Measurements from ENCODE around the gene MARS1. TPM values are rescaled to one million over a fixed set of nuclear protein-coding genes. Genes with fewer than 3 reads are reported as not detected.

Gene MARS1
- total RNA-seq, 1 experiment from 2014 or later, result 209 TPM

- H3K4me1 ChIP-seq (ENCODE audit: insufficient read depth, low read length), result peaks cover 26% of the 10 kb centered on the region
- H2AFZ ChIP-seq (ENCODE audit: low read length), result no peak overlapping the region
- no TSS peak for BruUV-seq (replicated peaks)
Measured at GRCh38 chr12:57456145-57456700, 31.6 kb upstream of the MARS1 start.

DNA sequence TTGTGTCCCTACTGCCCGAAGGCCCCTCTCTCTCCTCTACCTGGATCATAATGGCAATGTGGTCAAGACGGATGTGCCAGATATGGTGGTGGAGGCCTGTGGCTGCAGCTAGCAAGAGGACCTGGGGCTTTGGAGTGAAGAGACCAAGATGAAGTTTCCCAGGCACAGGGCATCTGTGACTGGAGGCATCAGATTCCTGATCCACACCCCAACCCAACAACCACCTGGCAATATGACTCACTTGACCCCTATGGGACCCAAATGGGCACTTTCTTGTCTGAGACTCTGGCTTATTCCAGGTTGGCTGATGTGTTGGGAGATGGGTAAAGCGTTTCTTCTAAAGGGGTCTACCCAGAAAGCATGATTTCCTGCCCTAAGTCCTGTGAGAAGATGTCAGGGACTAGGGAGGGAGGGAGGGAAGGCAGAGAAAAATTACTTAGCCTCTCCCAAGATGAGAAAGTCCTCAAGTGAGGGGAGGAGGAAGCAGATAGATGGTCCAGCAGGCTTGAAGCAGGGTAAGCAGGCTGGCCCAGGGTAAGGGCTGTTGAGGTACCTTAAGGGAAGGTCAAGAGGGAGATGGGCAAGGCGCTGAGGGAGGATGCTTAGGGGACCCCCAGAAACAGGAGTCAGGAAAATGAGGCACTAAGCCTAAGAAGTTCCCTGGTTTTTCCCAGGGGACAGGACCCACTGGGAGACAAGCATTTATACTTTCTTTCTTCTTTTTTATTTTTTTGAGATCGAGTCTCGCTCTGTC lies 31.0 kb upstream of the MARS1 start:
- no peaks in the 10 kb centered on the region for H4K20me1 ChIP-seq (ENCODE audit: low read length)
- H3K36me3 ChIP-seq (ENCODE audit: low read depth, low read length), result no peaks in the 10 kb centered on the region
- DNase-seq (no peak), ATAC-seq (no peak)
- H3K27me3 ChIP-seq (ENCODE audit: low read length), result peaks cover 10% of the 10 kb centered on the region; the same call in 1 of the 2 replicates
- no peak overlapping the region for H3K4me2 ChIP-seq (ENCODE audit: low read length)
- intact Hi-C loops (cut with micrococcal nuclease), result no loop called here
- H3K9ac ChIP-seq (ENCODE audit: low read length), result no peak overlapping the region
- TF ChIP-seq EZH2phosphoT487 (IDR thresholded peaks at IDR 0.05; ENCODE audit: borderline replicate concordance, low read length) (no peak), CTCF (conservative IDR thresholded peaks at IDR 0.05; ENCODE audit: low read depth, low read length) (no peak), EZH2 (IDR thresholded peaks at IDR 0.05; ENCODE audit: low read length, unreplicated experiment) (no peak)
- no peak overlapping the region for H3K27ac ChIP-seq (ENCODE audit: low read length)
- no peaks in the 10 kb centered on the region for H3K9me3 ChIP-seq (ENCODE audit: low read length)
- no peak overlapping the region for H3K4me3 ChIP-seq (ENCODE audit: low read length)
- H3K4me1 ChIP-seq (ENCODE audit: insufficient read depth, low read length), result peaks cover 20% of the 10 kb centered on the region
- H3K79me2 ChIP-seq (ENCODE audit: low read length), result no peaks in the 10 kb centered on the region
- no peaks in the 10 kb centered on the region for H3F3A ChIP-seq (ENCODE audit: low read length, unreplicated experiment)
- no TSS peak for BruUV-seq (replicated peaks)
- ChIA-PET CTCF (no interaction called here), POLR2A (ENCODE audit: unreplicated experiment) (no interaction called here)
- no peaks in the 10 kb centered on the region for H3K9me2 ChIP-seq (replicated peaks; ENCODE audit: low read length)
- no peak overlapping the region for H2AFZ ChIP-seq (ENCODE audit: low read length)

More at GRCh38 chr12:57456145-57456700, 31.6 kb upstream of the MARS1 start:
- Histone ChIP-seq H3K27ac (ENCODE audit: low read length) (no peak overlapping the region), H4K20me1 (ENCODE audit: low read length) (no peaks in the 10 kb centered on the region), H3K9me3 (ENCODE audit: low read length) (no peaks in the 10 kb centered on the region), H3K4me2 (ENCODE audit: low read length) (0 out of 2 replicates have a peak overlapping the region, but pooled peaks have one; percentile 25), H3K27me3 (ENCODE audit: low read length) (peaks cover 10% of the 10 kb centered on the region; the same call in 1 of the 2 replicates), H3K36me3 (ENCODE audit: low read depth, low read length) (no peaks in the 10 kb centered on the region), H3K79me2 (ENCODE audit: low read length) (no peaks in the 10 kb centered on the region), H3K9ac (ENCODE audit: low read length) (no peak overlapping the region), H3F3A (ENCODE audit: low read length, unreplicated experiment) (no peaks in the 10 kb centered on the region), H3K9me2 (replicated peaks; ENCODE audit: low read length) (no peaks in the 10 kb centered on the region), H3K4me3 (ENCODE audit: low read length) (no peak overlapping the region)
- TF ChIP-seq EZH2phosphoT487 (IDR thresholded peaks at IDR 0.05; ENCODE audit: borderline replicate concordance, low read length) (no peak), CTCF (conservative IDR thresholded peaks at IDR 0.05; ENCODE audit: low read depth, low read length) (peak; percentile 87)
- POLR2A ChIA-PET (ENCODE audit: unreplicated experiment), result no interaction called here
- DNase-seq (peak; percentile 60), ATAC-seq (peak; percentile 26; the same call in 1 of the 2 replicates)
- intact Hi-C loops (cut with micrococcal nuclease), result no loop called here
- CTCF ChIA-PET, result interaction anchor here (0.5 to 1.1 kb wide), 3 partner anchors 23 to 148 kb away, joined by 3 to 10 read pairs (median 3); no protein-coding TSS in a partner anchor

DNA sequence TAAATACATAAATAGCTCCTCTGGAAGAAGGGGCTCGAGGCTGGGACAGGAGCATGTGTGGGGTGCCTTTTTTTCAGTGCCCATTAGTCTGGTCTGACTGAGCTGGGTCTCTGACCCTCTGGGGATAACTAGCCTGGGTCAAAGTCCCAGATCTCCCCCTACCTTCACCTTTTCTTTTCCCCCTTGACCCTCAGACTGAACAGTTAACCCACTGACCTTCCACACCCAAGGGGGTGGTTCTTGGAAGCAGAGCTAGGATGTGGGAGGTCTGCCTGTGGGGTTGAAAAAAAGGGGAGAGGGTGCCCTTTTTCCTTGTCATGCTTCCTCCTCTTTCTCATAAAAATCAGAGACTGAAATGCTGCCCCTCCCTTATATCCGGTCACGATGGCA lies 29.2 kb upstream of the MARS1 start:
- Histone ChIP-seq H3K4me1 (ENCODE audit: insufficient read depth, low read length) (peaks cover 11% of the 10 kb centered on the region; the same call in 1 of the 2 replicates), H3K27ac (ENCODE audit: low read length) (no peak overlapping the region), H3K4me2 (ENCODE audit: low read length) (peak overlapping the region; percentile 97), H3F3A (ENCODE audit: low read length, unreplicated experiment) (no peaks in the 10 kb centered on the region), H3K27me3 (ENCODE audit: low read length) (peaks cover 10% of the 10 kb centered on the region; the same call in 1 of the 2 replicates), H3K79me2 (ENCODE audit: low read length) (no peaks in the 10 kb centered on the region), H3K9me2 (replicated peaks; ENCODE audit: low read length) (no peaks in the 10 kb centered on the region), H2AFZ (ENCODE audit: low read length) (peak overlapping the region; percentile 99), H4K20me1 (ENCODE audit: low read length) (no peaks in the 10 kb centered on the region), H3K9me3 (ENCODE audit: low read length) (no peaks in the 10 kb centered on the region), H3K4me3 (ENCODE audit: low read length) (peak overlapping the region; percentile 78), H3K36me3 (ENCODE audit: low read depth, low read length) (no peaks in the 10 kb centered on the region), H3K9ac (ENCODE audit: low read length) (peak overlapping the region; percentile 45; the same call in 1 of the 2 replicates)
- POLR2A ChIA-PET (ENCODE audit: unreplicated experiment), result no interaction called here
- BruUV-seq (replicated peaks), result TSS peak; percentile 71
- ATAC-seq, result no peak
- CTCF ChIA-PET, result interaction anchor here (0.7 to 1.2 kb wide), 8 partner anchors 10 to 216 kb away, joined by 3 to 9 read pairs (median 4); no protein-coding TSS in a partner anchor
- no peak for TF ChIP-seq EZH2 (IDR thresholded peaks at IDR 0.05; ENCODE audit: low read length, unreplicated experiment)
- intact Hi-C loops (cut with micrococcal nuclease), result no loop called here
- no peak for DNase-seq
